ENCODE measurements around the gene ZGLP1. TPM values are rescaled to one million over a fixed set of nuclear protein-coding genes. Genes with fewer than 3 reads are reported as not detected.
A peak's percentile ranks its signal among the peaks of the same experiment; 100 is the strongest.

Gene ZGLP1
- total RNA-seq, 1 donor from 2014 or later, result 2.8 TPM

GRCh38 chr19:10318807-10319682 is 9.4 kb upstream of the ZGLP1 start:
- H3K4me1 Mint-ChIP-seq, result peaks cover 14% of the 10 kb centered on the region
- no peaks in the 10 kb centered on the region for H3K27me3 Mint-ChIP-seq
- peaks cover 31% of the 10 kb centered on the region for H3K36me3 Mint-ChIP-seq (ENCODE audit: low read depth)
- intact Hi-C loops (cut with micrococcal nuclease), result loop anchor here (5.0 kb wide), 1 partner anchor 47 kb away; the partner anchor contains the start of gene ICAM1
- no peak overlapping the region for H3K4me3 Mint-ChIP-seq
- no peak for DNase-seq
- no peaks in the 10 kb centered on the region for H3K9me3 Mint-ChIP-seq
- no peak overlapping the region for H3K27ac Mint-ChIP-seq

- no peaks in the 10 kb centered on the region for H3K27me3 Mint-ChIP-seq
- intact Hi-C loops (cut with micrococcal nuclease), result loop anchor here (5.0 kb wide), 1 partner anchor 46 kb away; the partner anchor contains the start of gene ICAM1
- peaks cover 26% of the 10 kb centered on the region for H3K36me3 Mint-ChIP-seq (ENCODE audit: low read depth)
- no peak for DNase-seq
- H3K4me1 Mint-ChIP-seq, result peaks cover 14% of the 10 kb centered on the region
- H3K4me3 Mint-ChIP-seq, result no peak overlapping the region
- no peaks in the 10 kb centered on the region for H3K9me3 Mint-ChIP-seq
- H3K27ac Mint-ChIP-seq, result no peak overlapping the region
These were observed 8.3 kb upstream of the ZGLP1 start for GRCh38 chr19:10317857-10318462.

- no peak overlapping the region for H3K27ac Mint-ChIP-seq
- H3K4me1 Mint-ChIP-seq, result peaks cover 14% of the 10 kb centered on the region
- no peaks in the 10 kb centered on the region for H3K27me3 Mint-ChIP-seq
- peaks cover 26% of the 10 kb centered on the region for H3K36me3 Mint-ChIP-seq (ENCODE audit: low read depth)
- no peak for DNase-seq
- intact Hi-C loops (cut with micrococcal nuclease), result loop anchor here (5.0 kb wide), 1 partner anchor 45 kb away; the partner anchor contains the start of gene ICAM1
- H3K4me3 Mint-ChIP-seq, result no peak overlapping the region
- no peaks in the 10 kb centered on the region for H3K9me3 Mint-ChIP-seq
These were observed 7.6 kb upstream of the ZGLP1 start for GRCh38 chr19:10317045-10317856.

- Mint-ChIP-seq H3K9me3 (no peaks in the 10 kb centered on the region), H3K27ac (peak overlapping the region; percentile 83), H3K27me3 (no peaks in the 10 kb centered on the region), H3K4me3 (peak overlapping the region; percentile 86), H3K4me1 (peaks cover 14% of the 10 kb centered on the region), H3K36me3 (ENCODE audit: low read depth) (peaks cover 21% of the 10 kb centered on the region)
- intact Hi-C loops (cut with micrococcal nuclease), result loop anchor here (5.0 kb wide), 1 partner anchor 44 kb away; the partner anchor contains the start of gene ICAM1
- DNase-seq, result no peak
These were observed 6.8 kb upstream of the ZGLP1 start for GRCh38 chr19:10316229-10317044.

- Mint-ChIP-seq H3K4me3 (peak within 1 kb of the TSS; percentile 86), H3K36me3 (ENCODE audit: low read depth) (peaks cover 21% of the 10 kb centered on the region), H3K9me3 (no peaks in the 10 kb centered on the region), H3K27ac (peak within 1 kb of the TSS; percentile 83), H3K27me3 (no peaks in the 10 kb centered on the region), H3K4me1 (peaks cover 14% of the 10 kb centered on the region)
- intact Hi-C loops (cut with micrococcal nuclease), result loop anchor here (5.0 kb wide), 1 partner anchor 43 kb away; the partner anchor contains the start of gene ICAM1
- DNase-seq, result peak; percentile 97
These were observed 6.0 kb upstream of the ZGLP1 start, which contains the start of gene FDX2 for GRCh38 chr19:10315335-10316214. TSS of gene FDX2 (minus strand) at chr19:10316015. CDS start at chr19:10315996, 19 bp downstream.

- H3K9me3 Mint-ChIP-seq, result no peaks in the 10 kb centered on the region
- H3K4me1 Mint-ChIP-seq, result peaks cover 14% of the 10 kb centered on the region
- intact Hi-C loops (cut with micrococcal nuclease), result no loop called here
- no peak overlapping the region for H3K27ac Mint-ChIP-seq
- H3K4me3 Mint-ChIP-seq, result no peak overlapping the region
- peaks cover 3% of the 10 kb centered on the region for H3K36me3 Mint-ChIP-seq (ENCODE audit: low read depth)
- no peak for DNase-seq
- H3K27me3 Mint-ChIP-seq, result peaks cover 3% of the 10 kb centered on the region
These were observed 3.3 kb downstream of the ZGLP1 start for GRCh38 chr19:10306327-10306726.

- Mint-ChIP-seq H3K27ac (no peak overlapping the region), H3K9me3 (no peaks in the 10 kb centered on the region), H3K27me3 (peaks cover 5% of the 10 kb centered on the region), H3K4me1 (peaks cover 14% of the 10 kb centered on the region), H3K36me3 (ENCODE audit: low read depth) (peaks cover 3% of the 10 kb centered on the region), H3K4me3 (no peak overlapping the region)
- DNase-seq, result no peak
- intact Hi-C loops (cut with micrococcal nuclease), result no loop called here
These were observed 4.3 kb downstream of the ZGLP1 start for GRCh38 chr19:10305139-10305806.

- Mint-ChIP-seq H3K36me3 (ENCODE audit: low read depth) (peaks cover 5% of the 10 kb centered on the region), H3K9me3 (no peaks in the 10 kb centered on the region), H3K27me3 (peaks cover 19% of the 10 kb centered on the region), H3K4me3 (no peak overlapping the region), H3K4me1 (peaks cover 18% of the 10 kb centered on the region), H3K27ac (no peak overlapping the region)
- DNase-seq, result no peak
- intact Hi-C loops (cut with micrococcal nuclease), result no loop called here
These were observed 9.8 kb downstream of the ZGLP1 start for GRCh38 chr19:10299545-10300458.

- H3K27me3 Mint-ChIP-seq, result peaks cover 39% of the 10 kb centered on the region
- intact Hi-C loops (cut with micrococcal nuclease), result loop anchor here (1.0 kb wide), 1 partner anchor 10 kb away; the partner anchor contains the start of gene ICAM4
These were observed 13.6 kb downstream of the ZGLP1 start for GRCh38 chr19:10295847-10296591.

GRCh38 chr19:10295305-10295846 is 14.2 kb downstream of the ZGLP1 start:
- H3K9me3 Mint-ChIP-seq, result no peaks in the 10 kb centered on the region
- peaks cover 46% of the 10 kb centered on the region for H3K27me3 Mint-ChIP-seq
- intact Hi-C loops (cut with micrococcal nuclease), result loop anchor here (1.0 kb wide), 1 partner anchor 9 kb away; the partner anchor contains the start of gene ICAM4
- peaks cover 4% of the 10 kb centered on the region for H3K36me3 Mint-ChIP-seq (ENCODE audit: low read depth)
- H3K27ac Mint-ChIP-seq, result peak overlapping the region; percentile 81
- H3K4me3 Mint-ChIP-seq, result peak overlapping the region; percentile 89
- peak; percentile 93 for DNase-seq
- H3K4me1 Mint-ChIP-seq, result peaks cover 37% of the 10 kb centered on the region

More at GRCh38 chr19:10295847-10296591, 13.6 kb downstream of the ZGLP1 start:
- DNase-seq, result no peak
- no peaks in the 10 kb centered on the region for H3K9me3 Mint-ChIP-seq
- H3K27ac Mint-ChIP-seq, result peak overlapping the region; percentile 81
- H3K4me3 Mint-ChIP-seq, result peak overlapping the region; percentile 89
- peaks cover 31% of the 10 kb centered on the region for H3K4me1 Mint-ChIP-seq
- H3K36me3 Mint-ChIP-seq (ENCODE audit: low read depth), result peaks cover 4% of the 10 kb centered on the region

All from activated CD4-positive, alpha-beta T cell treated with anti-CD3 and anti-CD28 coated beads, Interleukin-2, amount 10 ng/mL, durations not matched to agents 24 days and 14 days (primary cell).